ENCODE data around the gene TRIM47. TPM values are rescaled to one million over a fixed set of nuclear protein-coding genes. Genes with fewer than 3 reads are reported as not detected.

The TRIM47 gene
- total RNA-seq, 4 donors from 2014 or later = 18.5 to 53.8 (median 29.6) TPM

DNA sequence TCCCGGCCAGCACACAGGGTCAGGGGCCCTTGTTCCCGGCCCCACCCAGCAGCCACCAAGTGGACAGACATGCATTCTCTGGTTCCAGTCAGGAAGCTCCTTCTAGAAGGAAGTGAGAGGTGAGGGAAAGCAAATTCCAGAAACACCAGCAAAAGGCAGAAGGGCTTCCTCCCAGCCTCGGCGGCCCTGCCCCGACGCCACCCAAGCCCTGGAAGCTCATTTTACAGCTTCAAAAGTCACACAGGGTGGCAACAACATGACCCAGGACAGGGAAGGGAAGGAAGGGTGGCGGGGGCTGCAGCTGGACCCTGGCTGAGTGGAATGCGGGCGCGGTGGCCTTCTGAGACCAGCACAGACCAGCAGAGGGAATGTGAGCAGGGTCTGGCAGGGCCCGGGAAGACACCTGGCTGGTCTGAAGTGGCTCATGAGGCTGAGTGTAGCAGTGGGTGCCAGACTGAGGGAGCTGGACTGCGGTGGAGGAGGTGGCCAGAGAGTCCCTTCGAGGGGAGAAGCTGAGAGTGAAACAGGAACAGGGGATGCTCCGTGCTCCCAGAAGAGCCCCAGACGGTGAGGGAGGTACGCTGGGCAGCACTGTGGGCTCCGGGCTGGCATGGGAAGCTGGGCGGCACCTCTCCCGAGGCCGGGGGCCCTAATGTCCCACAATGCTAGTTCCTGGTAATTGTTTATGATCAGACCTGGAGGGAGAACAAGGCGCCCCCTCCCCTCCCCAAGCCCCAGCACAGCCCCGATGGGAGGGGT is 32.3 kb downstream of the TRIM47 start:
- TF ChIP-seq, protein P1, sequence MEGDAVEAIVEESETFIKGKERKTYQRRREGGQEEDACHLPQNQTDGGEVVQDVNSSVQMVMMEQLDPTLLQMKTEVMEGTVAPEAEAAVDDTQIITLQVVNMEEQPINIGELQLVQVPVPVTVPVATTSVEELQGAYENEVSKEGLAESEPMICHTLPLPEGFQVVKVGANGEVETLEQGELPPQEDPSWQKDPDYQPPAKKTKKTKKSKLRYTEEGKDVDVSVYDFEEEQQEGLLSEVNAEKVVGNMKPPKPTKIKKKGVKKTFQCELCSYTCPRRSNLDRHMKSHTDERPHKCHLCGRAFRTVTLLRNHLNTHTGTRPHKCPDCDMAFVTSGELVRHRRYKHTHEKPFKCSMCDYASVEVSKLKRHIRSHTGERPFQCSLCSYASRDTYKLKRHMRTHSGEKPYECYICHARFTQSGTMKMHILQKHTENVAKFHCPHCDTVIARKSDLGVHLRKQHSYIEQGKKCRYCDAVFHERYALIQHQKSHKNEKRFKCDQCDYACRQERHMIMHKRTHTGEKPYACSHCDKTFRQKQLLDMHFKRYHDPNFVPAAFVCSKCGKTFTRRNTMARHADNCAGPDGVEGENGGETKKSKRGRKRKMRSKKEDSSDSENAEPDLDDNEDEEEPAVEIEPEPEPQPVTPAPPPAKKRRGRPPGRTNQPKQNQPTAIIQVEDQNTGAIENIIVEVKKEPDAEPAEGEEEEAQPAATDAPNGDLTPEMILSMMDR (IDR thresholded peaks at IDR 0.05) = no peak
- ATAC-seq (ENCODE audit: low FRiP score) (no peak), DNase-seq (ENCODE audit: low spot score) (no peak)

DNA sequence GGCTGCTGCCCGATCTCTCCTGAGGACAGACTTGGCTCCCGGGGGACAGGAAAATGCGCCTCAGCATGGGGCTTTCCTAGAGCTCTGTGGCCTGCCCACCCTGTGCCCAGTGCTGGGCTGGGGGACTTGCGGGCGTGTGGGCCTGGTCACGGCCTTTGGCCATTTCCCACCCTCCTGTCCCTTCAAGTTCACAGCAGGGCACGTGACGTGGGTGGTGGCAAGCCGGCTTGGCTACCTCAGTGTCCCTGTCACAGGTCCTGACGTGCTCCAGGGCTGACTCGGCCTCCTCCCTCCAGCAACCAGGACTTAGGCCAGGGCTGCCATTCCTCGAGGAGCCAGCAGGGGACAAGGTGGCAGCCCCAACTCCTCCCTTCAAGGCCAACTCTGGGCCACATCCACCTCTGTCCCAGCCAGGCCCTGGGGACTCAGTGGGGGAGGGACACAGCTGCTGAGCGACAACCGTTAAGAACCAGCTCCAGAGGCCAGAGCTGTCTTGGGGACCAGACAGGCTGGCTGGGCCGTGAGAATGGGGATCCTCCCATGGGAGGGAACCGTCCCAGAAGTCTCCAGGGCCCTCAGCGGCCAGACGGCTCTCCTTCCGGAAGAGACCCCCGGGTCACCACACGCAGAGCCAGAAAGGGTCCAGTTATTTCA is 33.2 kb downstream of the TRIM47 start:
- TF ChIP-seq, protein P1 (IDR thresholded peaks at IDR 0.05) = peak in 2 of 3 donors; percentile 33 to 68
- peak; percentile 49 for ATAC-seq (ENCODE audit: low FRiP score)
- no peak for DNase-seq (ENCODE audit: low spot score)

DNA sequence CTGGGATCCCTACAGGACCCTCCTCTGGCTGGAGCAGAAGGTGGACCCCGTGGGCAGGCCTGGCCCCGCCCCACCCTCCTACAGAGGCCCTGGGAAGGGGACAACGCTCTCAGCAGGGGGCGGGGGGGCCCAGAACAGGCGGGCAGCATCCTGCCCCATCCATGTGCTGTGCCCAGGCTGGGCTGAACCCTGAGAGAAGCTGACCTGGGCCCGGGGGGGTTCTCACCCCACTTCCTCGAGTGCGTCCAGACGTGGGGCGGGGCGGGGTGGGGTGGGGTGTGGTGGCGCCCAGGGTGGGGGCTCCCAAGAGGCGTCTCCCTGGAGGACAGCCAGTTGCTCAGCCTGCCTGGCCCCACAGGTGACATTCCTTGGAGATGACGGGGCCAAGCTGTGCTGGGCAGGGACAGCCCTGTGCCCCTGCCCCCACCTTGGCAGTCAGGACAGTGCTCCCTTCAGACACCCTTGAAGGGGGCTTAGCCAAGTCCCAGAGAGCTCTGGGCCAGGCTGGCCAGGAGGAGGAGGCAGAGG is 33.8 kb downstream of the TRIM47 start:
- peak; percentile 6 for ATAC-seq (ENCODE audit: low FRiP score)
- TF ChIP-seq, protein P1 (IDR thresholded peaks at IDR 0.05) = no peak
- no peak for DNase-seq (ENCODE audit: low spot score)

GRCh38 chr17:75843577-75844529 is 34.5 kb downstream of the TRIM47 start, which contains the start of gene UNC13D:
Gene UNC13D (minus strand): TSS chr17:75844404. CDS start chr17:75844337, 67 bp downstream.
- peak; percentile 2 for ATAC-seq (ENCODE audit: low FRiP score)
- TF ChIP-seq, protein P1 (IDR thresholded peaks at IDR 0.05) = no peak
- no peak for DNase-seq (ENCODE audit: low spot score)

DNA sequence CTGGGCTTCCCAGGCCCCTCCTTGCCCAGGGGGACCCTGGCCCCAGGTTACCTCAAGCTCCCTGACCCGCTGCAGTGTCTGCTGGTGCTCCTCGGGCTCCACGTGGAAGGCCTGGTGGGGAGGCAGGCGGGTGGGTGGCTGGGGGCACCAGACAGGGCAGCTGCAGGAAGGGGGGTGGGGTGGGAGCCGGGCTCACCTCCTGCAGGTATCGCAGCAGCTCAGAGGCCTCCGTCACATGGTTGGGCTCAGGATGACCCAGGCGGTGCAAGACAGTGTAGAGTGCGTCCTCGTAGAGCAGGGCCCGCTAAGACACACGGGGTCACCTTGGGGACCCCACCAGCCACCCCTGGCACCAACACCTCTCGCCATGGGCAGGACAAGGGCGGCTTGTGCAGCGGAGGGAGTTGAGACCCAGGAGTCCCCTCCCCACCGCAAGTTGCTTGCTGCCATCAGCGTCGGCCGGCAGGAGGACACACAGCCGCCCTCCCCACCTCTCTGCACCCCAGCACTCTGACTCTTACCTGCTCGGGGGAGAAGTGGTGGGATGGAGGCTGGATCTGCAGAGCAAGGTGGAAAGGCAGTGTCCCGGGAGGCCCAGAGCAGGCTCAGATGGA is 35.3 kb downstream of the TRIM47 start:
- TF ChIP-seq, protein P1 (IDR thresholded peaks at IDR 0.05) = no peak
- DNase-seq (ENCODE audit: low spot score) (no peak), ATAC-seq (ENCODE audit: low FRiP score) (no peak)

GRCh38 chr17:75842411-75842810 is 36.0 kb downstream of the TRIM47 start:
- TF ChIP-seq, protein P1 (IDR thresholded peaks at IDR 0.05) = no peak
- ATAC-seq (ENCODE audit: low FRiP score) (no peak), DNase-seq (ENCODE audit: low spot score) (no peak)
